ENCODE results near the gene CLEC14A. TPM values are rescaled to one million over a fixed set of nuclear protein-coding genes. Genes with fewer than 3 reads are reported as not detected.

Gene CLEC14A
- total RNA-seq, 3 donors from 2014 or later = 4.3 to 10.5 (median 9.1) TPM

GRCh38 chr14:38278035-38278434 lies 22.1 kb upstream of the CLEC14A start:
- intact Hi-C loops (cut with DNase I, micrococcal nuclease) = no loop called here
- TF ChIP-seq CTCF (IDR thresholded peaks at IDR 0.05) = no peak
- no peak for ATAC-seq

GRCh38 chr14:38262844-38263243 lies 7.0 kb upstream of the CLEC14A start:
- no peak for ATAC-seq

More at GRCh38 chr14:38278035-38278434, 22.1 kb upstream of the CLEC14A start:
- no peaks in the 10 kb centered on the region for H3K4me1 ChIP-seq (ENCODE audit: low read depth)
- no peaks in the 10 kb centered on the region for H3K9me3 ChIP-seq
- no peaks in the 10 kb centered on the region for H3K36me3 ChIP-seq (ENCODE audit: low read depth)
- H3K4me3 ChIP-seq = no peak overlapping the region
- DNase-seq = no peak

GRCh38 chr14:38261620-38262019 lies 5.7 kb upstream of the CLEC14A start:
- no peaks in the 10 kb centered on the region for H3K4me1 ChIP-seq (ENCODE audit: low read depth)
- ATAC-seq (no peak), DNase-seq (no peak)
- no peaks in the 10 kb centered on the region for H3K36me3 ChIP-seq (ENCODE audit: low read depth)
- no peaks in the 10 kb centered on the region for H3K9me3 ChIP-seq
- intact Hi-C loops (cut with DNase I, micrococcal nuclease) = no loop called here
- no peak overlapping the region for H3K4me3 ChIP-seq
- no peak for TF ChIP-seq CTCF (IDR thresholded peaks at IDR 0.05)

More at GRCh38 chr14:38262844-38263243, 7.0 kb upstream of the CLEC14A start:
- Histone ChIP-seq H3K36me3 (ENCODE audit: low read depth) (no peaks in the 10 kb centered on the region), H3K4me1 (ENCODE audit: low read depth) (no peaks in the 10 kb centered on the region), H3K9me3 (no peaks in the 10 kb centered on the region), H3K4me3 (no peak overlapping the region)
- intact Hi-C loops (cut with DNase I, micrococcal nuclease) = no loop called here
- no peak for DNase-seq
- TF ChIP-seq CTCF (IDR thresholded peaks at IDR 0.05) = no peak

GRCh38 chr14:38257507-38257906 lies 1.6 kb upstream of the CLEC14A start:
- no peak for TF ChIP-seq CTCF (IDR thresholded peaks at IDR 0.05)
- intact Hi-C loops (cut with DNase I, micrococcal nuclease) = no loop called here

GRCh38 chr14:38256533-38256840 lies 594 bp upstream of the CLEC14A start:
- ATAC-seq (no peak), DNase-seq (no peak)
- intact Hi-C loops (cut with DNase I, micrococcal nuclease) = no loop called here

More at GRCh38 chr14:38257507-38257906, 1.6 kb upstream of the CLEC14A start:
- ATAC-seq = no peak
- no peak for DNase-seq
- H3K4me3 ChIP-seq = no peak overlapping the region
- H3K4me1 ChIP-seq (ENCODE audit: low read depth) = no peaks in the 10 kb centered on the region
- no peaks in the 10 kb centered on the region for H3K9me3 ChIP-seq
- H3K36me3 ChIP-seq (ENCODE audit: low read depth) = no peaks in the 10 kb centered on the region

More at GRCh38 chr14:38256533-38256840, 594 bp upstream of the CLEC14A start:
- Histone ChIP-seq H3K4me1 (ENCODE audit: low read depth) (no peaks in the 10 kb centered on the region), H3K4me3 (no peak overlapping the region), H3K36me3 (ENCODE audit: low read depth) (no peaks in the 10 kb centered on the region), H3K9me3 (no peaks in the 10 kb centered on the region)
- no peak for TF ChIP-seq CTCF (IDR thresholded peaks at IDR 0.05)

All from mucosa of descending colon (tissue), 3 donors.